Gastroesophageal sphincter (tissue), 4 donors: ENCODE data around the gene MYH7. TPM values are rescaled to one million over a fixed set of nuclear protein-coding genes. Genes with fewer than 3 reads are reported as not detected.
"Not testable (repeated sequence)": the region's sequence is repeated elsewhere in the genome, so short reads cannot be mapped to it uniquely, and the experiment has no call there.

Experiments
- ATAC-seq: fragments of 150-250 bp; one replicate; pipeline ENCODE4 v1.9.1; 2016; ENCODE audit warnings: mild to moderate bottlenecking, moderate library complexity
- H3K27ac ChIP-seq, 4 donors: fragments of 200-600 bp; sonication (generic) in 3 of 4; 1 replicate in 3 of 4; 2 replicates in 1 of 4; pipeline ENCODE4 v1.5.1; 2016 to 2019
- H3K27me3 ChIP-seq: fragments of 200-600 bp; sonication (generic); one replicate; pipeline ENCODE4 v1.5.1; 2019
- H3K36me3 ChIP-seq, 2 donors: fragments of 200-600 bp; sonication (generic); one replicate each; pipeline ENCODE4 v1.5.1; 2019; ENCODE audit warnings: control low read depth in 1 of 2
- H3K4me1 ChIP-seq, 3 donors: fragments of 200-600 bp; sonication (generic); 1 replicate in 2 of 3; 2 replicates in 1 of 3; pipeline ENCODE4 v1.5.1; 2016 to 2019; ENCODE audit warnings: control low read depth in 2 of 3
- H3K4me3 ChIP-seq, 2 donors: fragments of 200-600 bp; sonication (generic); one replicate each; pipeline ENCODE4 v1.5.1; 2019; ENCODE audit warnings: mild to moderate bottlenecking in 1 of 2, moderate library complexity in 1 of 2
- H3K9me3 ChIP-seq, 3 donors: fragments of 200-600 bp; sonication (generic); one replicate each; pipeline ENCODE4 v1.5.1; 2017 to 2019; ENCODE audit warnings: control low read depth in 2 of 3
- EP300 ChIP-seq: sonication (generic); formaldehyde crosslinking; IDR thresholded peaks from one replicate; pipeline ENCODE4 v1.6.1; 2017; ENCODE audit warnings: antibody characterized with exemption, mild to moderate bottlenecking
- POLR2A ChIP-seq, 2 donors: fragments of 450-650 bp; IDR thresholded peaks; one replicate each; pipeline ENCODE4 v1.6.1; 2017; ENCODE audit warnings: antibody characterized with exemption in 2 of 2, mild to moderate bottlenecking in 2 of 2, moderate library complexity in 1 of 2
- POLR2AphosphoS5 ChIP-seq: sonication (generic); formaldehyde crosslinking; IDR thresholded peaks from one replicate; pipeline ENCODE4 v1.6.1; 2017; ENCODE audit warnings: antibody characterized with exemption
- WGBS, 2 donors: methylation state at CpG; one replicate each; pipeline ENCODE4 v1.1.5; 2018; ENCODE audit warnings: low coverage in 1 of 2; 5-methylcytosine and 5-hydroxymethylcytosine counted together
- total RNA-seq, 4 donors: library from RNA; depleted of rRNA; stranded (reverse); fragments of >200 nt; gene quantifications; one replicate each; pipeline ENCODE4 v1.1.0, GENCODE V29; 2016
- TF ChIP-seq, protein P1 (sequence below), 4 experiments: fragments of 200-600 bp in 2 of 4; fragments of 450-650 bp in 2 of 4; sonication (generic) in 1 of 4; IDR thresholded peaks; one replicate each; pipeline ENCODE4 v1.5.1; 2017 to 2019; ENCODE audit warnings: antibody characterized with exemption in 4 of 4, mild to moderate bottlenecking in 2 of 4, moderate library complexity in 2 of 4

MYH7 gene
- total RNA-seq, 4 donors from 2014 or later: not detected

GRCh38 chr14:23457587-23458445, 22.4 kb upstream of the MYH7 start:
- WGBS, 2 donors: 83 to 95% methylated on average over 4 to 5 of the region's 5 CpGs
- no peak overlapping the region for H3K4me3 ChIP-seq
- peaks cover 29% of the 10 kb centered on the region for H3K27me3 ChIP-seq
- no peaks in the 10 kb centered on the region for H3K36me3 ChIP-seq
- no peaks in the 10 kb centered on the region for H3K9me3 ChIP-seq
- no peak for ATAC-seq
- H3K27ac ChIP-seq: no peak overlapping the region
- TF ChIP-seq POLR2A (IDR thresholded peaks at IDR 0.05) (no peak), EP300 (no peak), POLR2AphosphoS5 (no peak)
- TF ChIP-seq, protein P1, sequence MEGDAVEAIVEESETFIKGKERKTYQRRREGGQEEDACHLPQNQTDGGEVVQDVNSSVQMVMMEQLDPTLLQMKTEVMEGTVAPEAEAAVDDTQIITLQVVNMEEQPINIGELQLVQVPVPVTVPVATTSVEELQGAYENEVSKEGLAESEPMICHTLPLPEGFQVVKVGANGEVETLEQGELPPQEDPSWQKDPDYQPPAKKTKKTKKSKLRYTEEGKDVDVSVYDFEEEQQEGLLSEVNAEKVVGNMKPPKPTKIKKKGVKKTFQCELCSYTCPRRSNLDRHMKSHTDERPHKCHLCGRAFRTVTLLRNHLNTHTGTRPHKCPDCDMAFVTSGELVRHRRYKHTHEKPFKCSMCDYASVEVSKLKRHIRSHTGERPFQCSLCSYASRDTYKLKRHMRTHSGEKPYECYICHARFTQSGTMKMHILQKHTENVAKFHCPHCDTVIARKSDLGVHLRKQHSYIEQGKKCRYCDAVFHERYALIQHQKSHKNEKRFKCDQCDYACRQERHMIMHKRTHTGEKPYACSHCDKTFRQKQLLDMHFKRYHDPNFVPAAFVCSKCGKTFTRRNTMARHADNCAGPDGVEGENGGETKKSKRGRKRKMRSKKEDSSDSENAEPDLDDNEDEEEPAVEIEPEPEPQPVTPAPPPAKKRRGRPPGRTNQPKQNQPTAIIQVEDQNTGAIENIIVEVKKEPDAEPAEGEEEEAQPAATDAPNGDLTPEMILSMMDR (IDR thresholded peaks at IDR 0.05): no peak
- no peaks in the 10 kb centered on the region for H3K4me1 ChIP-seq

GRCh38 chr14:23456883-23457586, 21.6 kb upstream of the MYH7 start:
- H3K9me3 ChIP-seq, H3K36me3 ChIP-seq, H3K4me1 ChIP-seq, H3K4me3 ChIP-seq, ATAC-seq, H3K27ac ChIP-seq: not testable (repeated sequence)
- peaks cover 34% of the 10 kb centered on the region for H3K27me3 ChIP-seq
- WGBS, 2 donors: 71 to 75% methylated on average over 3 to 8 of the region's 11 CpGs

GRCh38 chr14:23454445-23454856, 19.0 kb upstream of the MYH7 start:
- Histone ChIP-seq H3K27ac (no peak overlapping the region), H3K36me3 (no peaks in the 10 kb centered on the region), H3K4me1 (no peaks in the 10 kb centered on the region), H3K4me3 (no peak overlapping the region), H3K27me3 (peaks cover 48% of the 10 kb centered on the region), H3K9me3 (no peaks in the 10 kb centered on the region)
- ATAC-seq: no peak
- TF ChIP-seq EP300 (no peak), POLR2AphosphoS5 (no peak)
- TF ChIP-seq, protein P1 (IDR thresholded peaks at IDR 0.05): no peak
- WGBS, 2 donors: 18 to 20% methylated on average over 1 of the region's 1 CpG

GRCh38 chr14:23452237-23452636, 16.8 kb upstream of the MYH7 start:
- H3K36me3 ChIP-seq: no peaks in the 10 kb centered on the region
- TF ChIP-seq POLR2AphosphoS5 (no peak), EP300 (no peak), POLR2A (IDR thresholded peaks at IDR 0.05) (no peak)
- TF ChIP-seq, protein P1 (IDR thresholded peaks at IDR 0.05): no peak
- no peaks in the 10 kb centered on the region for H3K9me3 ChIP-seq
- no peak for ATAC-seq
- H3K27me3 ChIP-seq: peaks cover 35% of the 10 kb centered on the region
- no peak overlapping the region for H3K27ac ChIP-seq
- no peaks in the 10 kb centered on the region for H3K4me1 ChIP-seq
- H3K4me3 ChIP-seq: no peak overlapping the region
- WGBS, 2 donors: 73 to 76% methylated on average over 2 of the region's 2 CpGs

DNA sequence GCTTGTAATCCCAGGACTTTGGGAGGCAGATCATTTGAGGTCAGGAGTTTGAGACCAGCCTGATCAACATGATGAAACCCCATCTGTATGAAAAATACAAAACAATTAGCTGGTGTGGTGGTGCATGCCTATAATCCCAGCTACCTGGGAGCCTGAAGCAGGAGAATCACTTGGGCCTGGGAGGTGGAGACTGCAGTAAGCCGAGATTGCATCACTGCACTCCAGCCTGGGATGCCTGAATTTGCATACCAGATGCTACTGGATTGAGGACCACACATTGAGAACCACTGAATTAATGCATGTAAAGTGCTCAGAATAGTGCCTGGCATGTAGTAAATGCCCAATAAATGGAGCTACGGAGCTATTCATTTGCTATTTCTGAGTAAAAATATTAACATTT, 14.9 kb upstream of the MYH7 start:
- ATAC-seq: no peak

More for the DNA sequence above, 14.9 kb upstream of the MYH7 start:
- Histone ChIP-seq H3K4me3 (no peak overlapping the region), H3K4me1 (no peaks in the 10 kb centered on the region), H3K36me3 (no peaks in the 10 kb centered on the region), H3K27me3 (peaks cover 25% of the 10 kb centered on the region), H3K27ac (no peak overlapping the region), H3K9me3 (no peaks in the 10 kb centered on the region)
- 58 to 77% methylated on average over 1 to 2 of the region's 2 CpGs for WGBS, 2 donors
- TF ChIP-seq POLR2AphosphoS5: no peak
- TF ChIP-seq, protein P1 (IDR thresholded peaks at IDR 0.05): no peak
- no peak for TF ChIP-seq POLR2A (IDR thresholded peaks at IDR 0.05)
- no peak for TF ChIP-seq EP300
